Measurements from ENCODE around the gene GRM7.

DNA sequence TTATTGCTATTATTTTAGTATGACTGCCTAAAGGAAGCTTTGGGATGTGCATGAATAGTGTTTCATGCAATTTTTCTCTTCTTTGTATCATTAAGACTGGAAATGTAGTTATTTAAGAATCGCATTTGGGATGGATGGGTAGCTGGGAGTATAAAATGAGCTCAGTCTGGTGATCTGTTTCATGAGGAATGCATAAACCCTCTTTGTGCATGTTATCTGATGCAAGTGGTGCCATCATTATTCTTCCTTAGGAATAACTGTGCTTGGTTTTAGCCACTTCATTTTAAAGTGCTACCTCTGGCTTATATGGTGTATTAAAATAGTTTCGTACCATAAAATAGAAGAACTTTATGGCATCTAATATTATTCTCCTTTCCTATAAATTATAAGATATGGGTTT lies 535.6 kb downstream of the GRM7 start:
- TF ChIP-seq POLR2AphosphoS5 (IDR thresholded peaks at IDR 0.05; ENCODE audit: low read depth) = no peak
- no peak for TF ChIP-seq CTCF (IDR thresholded peaks at IDR 0.05; ENCODE audit: insufficient read depth, low read length)
- TF ChIP-seq SPI1 (IDR thresholded peaks at IDR 0.05; ENCODE audit: borderline replicate concordance, low read depth) = no peak
- TF ChIP-seq REST (IDR thresholded peaks at IDR 0.05; ENCODE audit: insufficient replicate concordance, low read depth) = no peak
- TF ChIP-seq GABPA (IDR thresholded peaks at IDR 0.05; ENCODE audit: low read depth) = no peak

Measured in HL-60 (cell line).